GM23338 (cell line): Measurements from ENCODE around the gene PLPPR3. TPM values are rescaled to one million over a fixed set of nuclear protein-coding genes. Genes with fewer than 3 reads are reported as not detected.
"Not testable (repeated sequence)": the region's sequence is repeated elsewhere in the genome, so short reads cannot be mapped to it uniquely, and the experiment has no call there.

ENCODE experiments used
- ATAC-seq: fragments of 200-7000 bp; cut with Tn5 transposase; 3 replicates; pipeline ENCODE4 v1.9.1; 2020
- DNase-seq: peaks from one replicate; pipeline ENCODE4 v3.0.0-alpha.2; 2015; ENCODE audit warnings: low spot score
- H2AFZ ChIP-seq: fragments of 200-600 bp; sonication (generic); 2 replicates; pipeline ENCODE4 v1.8.0; 2016; ENCODE audit warnings: antibody characterized with exemption, mild to moderate bottlenecking, moderate library complexity
- H3F3A ChIP-seq: fragments of 200-600 bp; sonication (generic); replicated peaks from 2 replicates; pipeline ENCODE4 v1.8.0; 2017; ENCODE audit warnings: antibody characterized with exemption, mixed run types, low read depth
- H3K27ac ChIP-seq: fragments of 200-600 bp; sonication (generic); 2 replicates; pipeline ENCODE4 v1.6.1; 2016; ENCODE audit warnings: low read depth
- H3K27me3 ChIP-seq: fragments of 200-600 bp; sonication (generic); 2 replicates; pipeline ENCODE4 v1.8.0; 2016; ENCODE audit warnings: mild to moderate bottlenecking, mixed run types, moderate library complexity; ENCODE audit not compliant: insufficient read depth
- H3K36me3 ChIP-seq: fragments of 200-600 bp; sonication (generic); 2 replicates; pipeline ENCODE4 v1.8.0; 2016; ENCODE audit warnings: mild to moderate bottlenecking; ENCODE audit not compliant: insufficient read depth
- H3K4me1 ChIP-seq: fragments of 200-600 bp; sonication (generic); 2 replicates; pipeline ENCODE4 v1.8.0; 2016; ENCODE audit warnings: mild to moderate bottlenecking, moderate library complexity; ENCODE audit not compliant: insufficient read depth
- H3K4me2 ChIP-seq: fragments of 200-600 bp; sonication (generic); 2 replicates; pipeline ENCODE4 v1.7.1; 2017; ENCODE audit warnings: mixed run types
- H3K4me3 ChIP-seq: fragments of 200-600 bp; sonication (generic); 2 replicates; pipeline ENCODE4 v1.6.1; 2016; ENCODE audit warnings: mixed run types
- H3K79me2 ChIP-seq: fragments of 200-600 bp; sonication (generic); replicated peaks from 2 replicates; pipeline ENCODE4 v1.8.0; 2017; ENCODE audit warnings: mild to moderate bottlenecking; ENCODE audit not compliant: insufficient read depth
- H3K9me2 ChIP-seq: fragments of 200-600 bp; sonication (generic); 2 replicates; pipeline ENCODE4 v1.8.0; 2017; ENCODE audit not compliant: insufficient read depth
- H4K20me1 ChIP-seq: fragments of 200-600 bp; sonication (generic); replicated peaks from 2 replicates; pipeline ENCODE4 v1.8.0; 2017; ENCODE audit warnings: mild to moderate bottlenecking; ENCODE audit not compliant: insufficient read depth
- H3K27ac Mint-ChIP-seq: 2 replicates; pipeline ENCODE4 v1.8.0; 2020; ENCODE audit warnings: inconsistent platforms, mild to moderate bottlenecking, moderate library complexity, mixed read lengths
- H3K27me3 Mint-ChIP-seq: 3 replicates; pipeline ENCODE4 v1.8.0; 2022; ENCODE audit warnings: low read depth, mild to moderate bottlenecking, moderate library complexity, mixed read lengths, inconsistent platforms; ENCODE audit not compliant: insufficient read depth, poor library complexity
- H3K36me3 Mint-ChIP-seq: 3 replicates; pipeline ENCODE4 v1.8.0; 2021; ENCODE audit warnings: low read depth, mild to moderate bottlenecking, inconsistent platforms, moderate library complexity, mixed read lengths
- H3K4me1 Mint-ChIP-seq: 3 replicates; pipeline ENCODE4 v1.8.0; 2020; ENCODE audit warnings: mild to moderate bottlenecking, inconsistent platforms, mixed read lengths
- H3K4me3 Mint-ChIP-seq: 3 replicates; pipeline ENCODE4 v1.8.0; 2021; ENCODE audit warnings: moderate library complexity, mild to moderate bottlenecking, inconsistent platforms, mixed read lengths
- H3K9me3 Mint-ChIP-seq: 3 replicates; pipeline ENCODE4 v1.8.0; 2020; ENCODE audit warnings: moderate library complexity, mild to moderate bottlenecking, inconsistent platforms, mixed read lengths
- EZH2 ChIP-seq: fragments of 200-600 bp; sonication (generic); IDR thresholded peaks from one replicate; pipeline ENCODE4 v1.8.0; 2017; ENCODE audit warnings: antibody characterized with exemption, mild to moderate bottlenecking, low read depth; ENCODE audit not compliant: unreplicated experiment
- EZH2phosphoT487 ChIP-seq: fragments of 200-600 bp; sonication (generic); IDR thresholded peaks from one replicate; pipeline ENCODE4 v1.8.1; 2018; ENCODE audit warnings: antibody characterized with exemption; ENCODE audit not compliant: unreplicated experiment
- JUNB ChIP-seq: IDR thresholded peaks from one replicate; pipeline ENCODE4 v1.6.1; 2016; ENCODE audit warnings: antibody characterized with exemption; ENCODE audit not compliant: unreplicated experiment
- NANOG ChIP-seq: IDR thresholded peaks from 2 replicates; pipeline ENCODE4 v1.6.1; 2016; ENCODE audit warnings: antibody characterized with exemption, borderline replicate concordance
- POLR2AphosphoS5 ChIP-seq: IDR thresholded peaks from 2 replicates; pipeline ENCODE4 v1.6.1; 2016; ENCODE audit warnings: antibody characterized with exemption, low read depth
- polyA plus RNA-seq: library from polyadenylated mRNA; unstranded; fragments of >200 nt; fragmentation: Nextera tagmentation; extraction: Ambion mirVana; gene quantifications from 2 replicates; pipeline ENCODE4 v1.2.1, GENCODE V29; 2016
- total RNA-seq: library from RNA; depleted of rRNA; stranded (reverse); fragments of >200 nt; shearing (Covaris generic); gene quantifications from 2 replicates; pipeline ENCODE4 v1.2.3, GENCODE V29; 2014
- TF ChIP-seq, protein P1 (sequence below): IDR thresholded peaks from one replicate; pipeline ENCODE4 v1.6.1; 2018; ENCODE audit warnings: antibody characterized with exemption; ENCODE audit not compliant: unreplicated experiment
- TF ChIP-seq, protein P2 (sequence below), 2 experiments: fragments of 200-600 bp in 1 of 2; sonication (generic) in 1 of 2; conservative IDR thresholded peaks; 2 replicates each; pipeline versions ENCODE4 v1.5.1 to v1.6.1; 2016 to 2017; ENCODE audit warnings: antibody characterized with exemption in 2 of 2, low read depth in 2 of 2, mild to moderate bottlenecking in 2 of 2, moderate library complexity in 1 of 2
- TF ChIP-seq, protein P3 (sequence below): IDR thresholded peaks from 2 replicates; pipeline ENCODE4 v1.6.1; 2016; ENCODE audit warnings: antibody characterized with exemption

PLPPR3 gene
- total and polyA plus RNA-seq, 2 experiments from 2014 or later, result 14.8 to 81.1 TPM

DNA sequence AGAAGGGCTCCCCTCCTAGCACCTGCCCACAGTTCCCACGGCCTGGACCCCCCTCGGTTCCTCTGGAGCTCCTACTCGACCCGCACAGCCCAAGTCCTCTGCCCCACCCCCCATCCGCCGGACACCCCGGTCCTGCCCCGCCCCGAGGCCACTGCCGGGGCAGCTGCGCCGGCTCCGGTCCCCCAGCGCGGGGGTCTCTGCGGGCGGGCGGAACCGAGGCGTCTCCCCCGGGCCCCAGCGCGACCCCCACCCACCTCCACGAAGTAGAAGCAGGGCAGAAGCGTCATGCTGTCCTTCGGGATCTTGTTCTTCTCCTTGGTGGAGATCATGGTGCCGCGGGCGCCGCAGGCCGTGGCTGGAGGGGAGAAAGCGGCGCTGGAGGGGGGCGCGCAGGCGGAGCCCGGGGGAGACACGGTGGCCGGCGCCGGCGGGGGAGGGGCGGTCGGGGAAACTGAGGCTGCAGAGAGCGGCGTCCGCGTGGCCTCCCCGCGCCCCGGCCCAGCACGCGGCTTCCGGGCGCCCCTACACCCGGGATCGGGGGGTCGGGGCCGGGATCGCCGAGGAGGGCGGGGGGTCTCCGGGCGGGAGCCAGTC is 427 bp downstream of the PLPPR3 start:
- peaks cover 6% of the 10 kb centered on the region; the same call in 2 of the 3 replicates for H3K4me1 Mint-ChIP-seq
- Histone ChIP-seq H3K27me3 (no peaks in the 10 kb centered on the region; the same call in 1 of the 2 replicates), H3K4me3 (peak overlapping the region; percentile 84), H3F3A (no peaks in the 10 kb centered on the region), H2AFZ (no peak overlapping the region), H3K36me3 (no peaks in the 10 kb centered on the region), H3K4me1 (peaks cover 9% of the 10 kb centered on the region; the same call in 1 of the 2 replicates), H3K79me2 (peaks cover 23% of the 10 kb centered on the region), H3K9me2 (0 out of 2 replicates have a peak, but pooled peaks cover 3% of the 10 kb centered on the region), H3K27ac (no peak overlapping the region), H4K20me1 (peaks cover 4% of the 10 kb centered on the region), H3K4me2 (peak overlapping the region; percentile 81)
- H3K27me3 Mint-ChIP-seq, result peaks cover 9% of the 10 kb centered on the region
- H3K36me3 Mint-ChIP-seq, result peaks cover 10% of the 10 kb centered on the region
- H3K9me3 Mint-ChIP-seq, result no peaks in the 10 kb centered on the region
- H3K27ac Mint-ChIP-seq, result no peak overlapping the region
- DNase-seq (peak; percentile 67), ATAC-seq (peak; percentile 37)
- H3K4me3 Mint-ChIP-seq, result peak overlapping the region; percentile 70; the same call in 2 of the 3 replicates
- TF ChIP-seq, protein P1, sequence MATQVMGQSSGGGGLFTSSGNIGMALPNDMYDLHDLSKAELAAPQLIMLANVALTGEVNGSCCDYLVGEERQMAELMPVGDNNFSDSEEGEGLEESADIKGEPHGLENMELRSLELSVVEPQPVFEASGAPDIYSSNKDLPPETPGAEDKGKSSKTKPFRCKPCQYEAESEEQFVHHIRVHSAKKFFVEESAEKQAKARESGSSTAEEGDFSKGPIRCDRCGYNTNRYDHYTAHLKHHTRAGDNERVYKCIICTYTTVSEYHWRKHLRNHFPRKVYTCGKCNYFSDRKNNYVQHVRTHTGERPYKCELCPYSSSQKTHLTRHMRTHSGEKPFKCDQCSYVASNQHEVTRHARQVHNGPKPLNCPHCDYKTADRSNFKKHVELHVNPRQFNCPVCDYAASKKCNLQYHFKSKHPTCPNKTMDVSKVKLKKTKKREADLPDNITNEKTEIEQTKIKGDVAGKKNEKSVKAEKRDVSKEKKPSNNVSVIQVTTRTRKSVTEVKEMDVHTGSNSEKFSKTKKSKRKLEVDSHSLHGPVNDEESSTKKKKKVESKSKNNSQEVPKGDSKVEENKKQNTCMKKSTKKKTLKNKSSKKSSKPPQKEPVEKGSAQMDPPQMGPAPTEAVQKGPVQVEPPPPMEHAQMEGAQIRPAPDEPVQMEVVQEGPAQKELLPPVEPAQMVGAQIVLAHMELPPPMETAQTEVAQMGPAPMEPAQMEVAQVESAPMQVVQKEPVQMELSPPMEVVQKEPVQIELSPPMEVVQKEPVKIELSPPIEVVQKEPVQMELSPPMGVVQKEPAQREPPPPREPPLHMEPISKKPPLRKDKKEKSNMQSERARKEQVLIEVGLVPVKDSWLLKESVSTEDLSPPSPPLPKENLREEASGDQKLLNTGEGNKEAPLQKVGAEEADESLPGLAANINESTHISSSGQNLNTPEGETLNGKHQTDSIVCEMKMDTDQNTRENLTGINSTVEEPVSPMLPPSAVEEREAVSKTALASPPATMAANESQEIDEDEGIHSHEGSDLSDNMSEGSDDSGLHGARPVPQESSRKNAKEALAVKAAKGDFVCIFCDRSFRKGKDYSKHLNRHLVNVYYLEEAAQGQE, result no peak
- TF ChIP-seq EZH2 (no peak), JUNB (no peak), EZH2phosphoT487 (no peak), NANOG (no peak), POLR2AphosphoS5 (peak; percentile 27)
- TF ChIP-seq, protein P2, sequence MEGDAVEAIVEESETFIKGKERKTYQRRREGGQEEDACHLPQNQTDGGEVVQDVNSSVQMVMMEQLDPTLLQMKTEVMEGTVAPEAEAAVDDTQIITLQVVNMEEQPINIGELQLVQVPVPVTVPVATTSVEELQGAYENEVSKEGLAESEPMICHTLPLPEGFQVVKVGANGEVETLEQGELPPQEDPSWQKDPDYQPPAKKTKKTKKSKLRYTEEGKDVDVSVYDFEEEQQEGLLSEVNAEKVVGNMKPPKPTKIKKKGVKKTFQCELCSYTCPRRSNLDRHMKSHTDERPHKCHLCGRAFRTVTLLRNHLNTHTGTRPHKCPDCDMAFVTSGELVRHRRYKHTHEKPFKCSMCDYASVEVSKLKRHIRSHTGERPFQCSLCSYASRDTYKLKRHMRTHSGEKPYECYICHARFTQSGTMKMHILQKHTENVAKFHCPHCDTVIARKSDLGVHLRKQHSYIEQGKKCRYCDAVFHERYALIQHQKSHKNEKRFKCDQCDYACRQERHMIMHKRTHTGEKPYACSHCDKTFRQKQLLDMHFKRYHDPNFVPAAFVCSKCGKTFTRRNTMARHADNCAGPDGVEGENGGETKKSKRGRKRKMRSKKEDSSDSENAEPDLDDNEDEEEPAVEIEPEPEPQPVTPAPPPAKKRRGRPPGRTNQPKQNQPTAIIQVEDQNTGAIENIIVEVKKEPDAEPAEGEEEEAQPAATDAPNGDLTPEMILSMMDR (conservative IDR thresholded peaks at IDR 0.05; ENCODE audit: low read depth in 2 of 2), result no peak
- TF ChIP-seq, protein P3, sequence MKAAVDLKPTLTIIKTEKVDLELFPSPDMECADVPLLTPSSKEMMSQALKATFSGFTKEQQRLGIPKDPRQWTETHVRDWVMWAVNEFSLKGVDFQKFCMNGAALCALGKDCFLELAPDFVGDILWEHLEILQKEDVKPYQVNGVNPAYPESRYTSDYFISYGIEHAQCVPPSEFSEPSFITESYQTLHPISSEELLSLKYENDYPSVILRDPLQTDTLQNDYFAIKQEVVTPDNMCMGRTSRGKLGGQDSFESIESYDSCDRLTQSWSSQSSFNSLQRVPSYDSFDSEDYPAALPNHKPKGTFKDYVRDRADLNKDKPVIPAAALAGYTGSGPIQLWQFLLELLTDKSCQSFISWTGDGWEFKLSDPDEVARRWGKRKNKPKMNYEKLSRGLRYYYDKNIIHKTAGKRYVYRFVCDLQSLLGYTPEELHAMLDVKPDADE, result no peak

DNA sequence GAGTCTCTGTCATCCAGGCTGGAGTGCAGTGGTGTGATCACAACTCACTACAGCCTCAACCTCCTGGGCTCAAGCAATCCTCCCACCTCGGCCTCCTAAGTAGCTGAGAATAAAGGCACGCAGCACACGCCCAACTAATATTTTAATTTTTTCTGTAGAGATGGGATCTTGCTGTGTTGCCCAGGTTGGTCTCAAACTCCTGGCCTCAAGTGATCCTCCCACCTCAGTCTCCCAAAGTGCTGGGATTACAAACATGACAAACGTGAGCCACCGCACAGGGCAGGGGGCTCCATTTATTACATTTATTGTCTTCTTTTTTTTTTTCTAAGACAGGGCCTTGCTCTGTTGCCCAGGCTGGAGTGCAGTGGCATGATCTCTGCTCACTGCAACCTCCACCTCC is 1.5 kb downstream of the PLPPR3 start:
- H3K36me3 ChIP-seq, H3F3A ChIP-seq, DNase-seq, H3K9me2 ChIP-seq, H3K27me3 ChIP-seq, ATAC-seq, H3K27ac ChIP-seq, H3K4me1 Mint-ChIP-seq, H3K4me1 ChIP-seq, H2AFZ ChIP-seq, H3K27ac Mint-ChIP-seq, H3K9me3 Mint-ChIP-seq, H4K20me1 ChIP-seq: not testable (repeated sequence)
- Histone ChIP-seq H3K4me2 (peak overlapping the region; percentile 65; the same call in 1 of the 2 replicates), H3K79me2 (peaks cover 23% of the 10 kb centered on the region), H3K4me3 (peak overlapping the region; percentile 84; the same call in 1 of the 2 replicates)
- peaks cover 11% of the 10 kb centered on the region for H3K27me3 Mint-ChIP-seq
- H3K4me3 Mint-ChIP-seq, result peak overlapping the region; percentile 29; the same call in 2 of the 3 replicates
- H3K36me3 Mint-ChIP-seq, result peaks cover 17% of the 10 kb centered on the region
